NCI-H460 (cell line): Measurements from ENCODE around the gene ZNF219. TPM values are rescaled to one million over a fixed set of nuclear protein-coding genes. Genes with fewer than 3 reads are reported as not detected.

Experiments used
- DNase-seq: peaks from one replicate; pipeline ENCODE4 v3.0.0-alpha.2; 2016; ENCODE audit warnings: low read depth; ENCODE audit errors: extremely low read depth
- total RNA-seq: library from RNA; depleted of rRNA; stranded (reverse); fragments of >200 nt; shearing (Covaris generic); gene quantifications from 2 replicates; pipeline ENCODE4 v1.2.3, GENCODE V29; 2014

The ZNF219 gene
- total RNA-seq, 1 experiment from 2014 or later: 23.5 TPM

GRCh38 chr14:21088687-21089086 is 9.8 kb downstream of the ZNF219 start:
- DNase-seq: no peak

- no peak for DNase-seq
These were observed 11.0 kb downstream of the ZNF219 start for GRCh38 chr14:21087294-21088091.

- no peak for DNase-seq
These were observed 11.6 kb downstream of the ZNF219 start for GRCh38 chr14:21086908-21087293.

- DNase-seq: no peak
These were observed 13.2 kb downstream of the ZNF219 start for GRCh38 chr14:21084998-21085853.

GRCh38 chr14:21084396-21084795 is 14.1 kb downstream of the ZNF219 start:
- no peak for DNase-seq

- no peak for DNase-seq
These were observed 14.7 kb downstream of the ZNF219 start for GRCh38 chr14:21083565-21084325.

- no peak for DNase-seq
These were observed 16.8 kb downstream of the ZNF219 start for GRCh38 chr14:21081521-21082142.

GRCh38 chr14:21078726-21079125 is 19.7 kb downstream of the ZNF219 start:
- DNase-seq: no peak

- DNase-seq: no peak
These were observed 20.2 kb downstream of the ZNF219 start for GRCh38 chr14:21078287-21078686.

GRCh38 chr14:21077672-21078071 is 20.8 kb downstream of the ZNF219 start:
- DNase-seq: no peak

GRCh38 chr14:21075719-21076437 is 22.6 kb downstream of the ZNF219 start:
- DNase-seq: no peak

- DNase-seq: no peak
These were observed 23.8 kb downstream of the ZNF219 start for GRCh38 chr14:21074398-21075272.

GRCh38 chr14:21073921-21074320 is 24.5 kb downstream of the ZNF219 start:
- DNase-seq: no peak

GRCh38 chr14:21072781-21073339 is 25.6 kb downstream of the ZNF219 start:
- no peak for DNase-seq

- DNase-seq: no peak
These were observed 26.4 kb downstream of the ZNF219 start for GRCh38 chr14:21072031-21072473.

GRCh38 chr14:21071225-21072030 is 27.0 kb downstream of the ZNF219 start:
- DNase-seq: no peak

GRCh38 chr14:21070610-21071224 is 27.7 kb downstream of the ZNF219 start:
- no peak for DNase-seq
